KMS-11 (cell line): ENCODE measurements around the gene PRKX.
A peak's percentile ranks its signal among the peaks of the same experiment; 100 is the strongest.
"Not testable (repeated sequence)": the region's sequence is repeated elsewhere in the genome, so short reads cannot be mapped to it uniquely, and the experiment has no call there.

Experiments used
- H2AFZ ChIP-seq: fragments of 200-600 bp; sonication (generic); 2 replicates; pipeline ENCODE4 v1.6.1; 2016; ENCODE audit warnings: antibody characterized with exemption, mixed run types, low read depth
- H3K27ac ChIP-seq: fragments of 200-600 bp; sonication (generic); 2 replicates; pipeline ENCODE4 v1.6.1; 2016; ENCODE audit warnings: mild to moderate bottlenecking, mixed run types
- H3K27me3 ChIP-seq: fragments of 200-600 bp; sonication (generic); 2 replicates; pipeline ENCODE4 v1.6.1; 2017; ENCODE audit warnings: mild to moderate bottlenecking, low read depth, mixed run types, moderate library complexity; ENCODE audit not compliant: insufficient read depth
- H3K36me3 ChIP-seq: fragments of 200-600 bp; sonication (generic); 2 replicates; pipeline ENCODE4 v1.6.1; 2017; ENCODE audit warnings: mild to moderate bottlenecking, mixed run types; ENCODE audit not compliant: insufficient read depth
- H3K4me1 ChIP-seq: fragments of 200-600 bp; sonication (generic); 2 replicates; pipeline ENCODE4 v1.6.1; 2016; ENCODE audit warnings: mild to moderate bottlenecking, low read depth, mixed run types; ENCODE audit not compliant: poor library complexity, severe bottlenecking
- H3K4me2 ChIP-seq: fragments of 200-600 bp; sonication (generic); 2 replicates; pipeline ENCODE4 v1.7.0; 2016; ENCODE audit warnings: mild to moderate bottlenecking, mixed run types
- H3K4me3 ChIP-seq: fragments of 200-600 bp; sonication (generic); IDR thresholded peaks from 2 replicates; pipeline ENCODE4 v1.6.1; 2017; ENCODE audit warnings: low read depth, low read length, mixed read lengths; ENCODE audit not compliant: insufficient read depth
- H3K79me2 ChIP-seq: fragments of 200-600 bp; sonication (generic); 2 replicates; pipeline ENCODE4 v1.6.1; 2016; ENCODE audit warnings: low read depth, mixed run types; ENCODE audit not compliant: insufficient read depth
- H3K9ac ChIP-seq: fragments of 200-600 bp; sonication (generic); 2 replicates; pipeline ENCODE4 v1.6.1; 2016; ENCODE audit warnings: mild to moderate bottlenecking, mixed run types
- H4K20me1 ChIP-seq: fragments of 200-600 bp; sonication (generic); 2 replicates; pipeline ENCODE4 v1.6.1; 2016; ENCODE audit warnings: mild to moderate bottlenecking, mixed run types; ENCODE audit not compliant: insufficient read depth
- TF ChIP-seq, protein P1 (sequence below): fragments of 200-600 bp; sonication (generic); conservative IDR thresholded peaks from 2 replicates; pipeline ENCODE4 v1.6.1; 2017; ENCODE audit warnings: low read depth, mild to moderate bottlenecking, antibody characterized with exemption, low read length, moderate library complexity, mixed read lengths

PRKX gene

GRCh38 chrX:3715921-3716320, 2.5 kb upstream of the PRKX start:
- Histone ChIP-seq H3K4me1 (no peaks in the 10 kb centered on the region), H3K36me3 (no peaks in the 10 kb centered on the region), H3K27ac (no peak overlapping the region), H3K4me2 (no peak overlapping the region), H3K27me3 (no peaks in the 10 kb centered on the region), H3K4me3 (no peak overlapping the region), H2AFZ (no peak overlapping the region), H4K20me1 (no peaks in the 10 kb centered on the region), H3K79me2 (no peaks in the 10 kb centered on the region; the same call in 1 of the 2 replicates), H3K9ac (no peak overlapping the region)
- TF ChIP-seq, protein P1, sequence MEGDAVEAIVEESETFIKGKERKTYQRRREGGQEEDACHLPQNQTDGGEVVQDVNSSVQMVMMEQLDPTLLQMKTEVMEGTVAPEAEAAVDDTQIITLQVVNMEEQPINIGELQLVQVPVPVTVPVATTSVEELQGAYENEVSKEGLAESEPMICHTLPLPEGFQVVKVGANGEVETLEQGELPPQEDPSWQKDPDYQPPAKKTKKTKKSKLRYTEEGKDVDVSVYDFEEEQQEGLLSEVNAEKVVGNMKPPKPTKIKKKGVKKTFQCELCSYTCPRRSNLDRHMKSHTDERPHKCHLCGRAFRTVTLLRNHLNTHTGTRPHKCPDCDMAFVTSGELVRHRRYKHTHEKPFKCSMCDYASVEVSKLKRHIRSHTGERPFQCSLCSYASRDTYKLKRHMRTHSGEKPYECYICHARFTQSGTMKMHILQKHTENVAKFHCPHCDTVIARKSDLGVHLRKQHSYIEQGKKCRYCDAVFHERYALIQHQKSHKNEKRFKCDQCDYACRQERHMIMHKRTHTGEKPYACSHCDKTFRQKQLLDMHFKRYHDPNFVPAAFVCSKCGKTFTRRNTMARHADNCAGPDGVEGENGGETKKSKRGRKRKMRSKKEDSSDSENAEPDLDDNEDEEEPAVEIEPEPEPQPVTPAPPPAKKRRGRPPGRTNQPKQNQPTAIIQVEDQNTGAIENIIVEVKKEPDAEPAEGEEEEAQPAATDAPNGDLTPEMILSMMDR, result no peak

- H3K4me3 ChIP-seq, H2AFZ ChIP-seq, H3K27me3 ChIP-seq, H3K9ac ChIP-seq, H3K4me1 ChIP-seq, H4K20me1 ChIP-seq, H3K4me2 ChIP-seq, H3K36me3 ChIP-seq, H3K27ac ChIP-seq, H3K79me2 ChIP-seq: not testable (repeated sequence)
These were observed 1.4 kb upstream of the PRKX start for GRCh38 chrX:3714706-3715479.

- H3K79me2 ChIP-seq, result no peaks in the 10 kb centered on the region; the same call in 1 of the 2 replicates
- no peak overlapping the region for H3K9ac ChIP-seq
- H3K27me3 ChIP-seq, result no peaks in the 10 kb centered on the region
- H3K4me2 ChIP-seq, result no peak overlapping the region; the same call in 1 of the 2 replicates
- H2AFZ ChIP-seq, result peak overlapping the region; percentile 79
- H3K4me3 ChIP-seq, result no peak overlapping the region
- H3K36me3 ChIP-seq, result no peaks in the 10 kb centered on the region
- no peak overlapping the region for H3K27ac ChIP-seq
- H4K20me1 ChIP-seq, result no peaks in the 10 kb centered on the region
- TF ChIP-seq, protein P1, result no peak
- no peaks in the 10 kb centered on the region for H3K4me1 ChIP-seq
These were observed 537 bp upstream of the PRKX start for GRCh38 chrX:3713937-3714434.

DNA sequence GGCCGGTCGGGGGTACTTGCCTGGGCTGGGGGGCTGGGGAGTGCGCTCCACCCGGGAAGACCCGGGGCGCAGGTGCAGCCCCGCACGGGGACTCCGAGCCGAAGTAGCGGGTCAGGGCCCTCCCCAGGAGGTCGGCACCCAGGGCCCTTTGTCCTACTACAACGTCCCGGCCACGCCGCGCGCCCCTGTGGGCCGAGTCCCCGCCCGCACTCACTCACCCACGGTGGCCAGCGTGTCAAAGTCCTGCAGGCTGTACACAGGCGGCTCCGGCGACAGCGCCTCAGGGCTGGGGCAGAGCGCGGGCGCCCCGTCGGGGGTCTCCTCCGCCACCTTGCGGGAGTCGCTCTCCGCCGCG, 602 bp downstream of the PRKX start:
- H3K79me2 ChIP-seq, result no peaks in the 10 kb centered on the region; the same call in 1 of the 2 replicates
- no peaks in the 10 kb centered on the region for H3K27me3 ChIP-seq
- H3K36me3 ChIP-seq, result no peaks in the 10 kb centered on the region
- no peaks in the 10 kb centered on the region for H3K4me1 ChIP-seq
- TF ChIP-seq, protein P1, result no peak
- H3K4me2 ChIP-seq, result peak overlapping the region; percentile 45
- H3K9ac ChIP-seq, result peak overlapping the region; percentile 82
- no peak overlapping the region for H3K27ac ChIP-seq
- H3K4me3 ChIP-seq, result no peak overlapping the region
- no peaks in the 10 kb centered on the region for H4K20me1 ChIP-seq
- H2AFZ ChIP-seq, result peak overlapping the region; percentile 34; the same call in 1 of the 2 replicates
